GM12872 (cell line): Measurements from ENCODE around the gene MAGI1.

Experiments
- CTCF ChIP-seq: IDR thresholded peaks from 3 replicates; pipeline ENCODE4 v1.5.1; 2011; ENCODE audit warnings: low read depth, mild to moderate bottlenecking, low read length, moderate library complexity; ENCODE audit not compliant: insufficient read depth

MAGI1 gene

GRCh38 chr3:65948841-65949573 lies 89.7 kb downstream of the MAGI1 start:
- no peak for TF ChIP-seq CTCF

GRCh38 chr3:65946438-65946837 lies 92.3 kb downstream of the MAGI1 start:
- no peak for TF ChIP-seq CTCF

GRCh38 chr3:65945953-65946352 lies 92.8 kb downstream of the MAGI1 start:
- TF ChIP-seq CTCF, result no peak

- no peak for TF ChIP-seq CTCF
These were observed 93.2 kb downstream of the MAGI1 start for GRCh38 chr3:65945480-65945879.

GRCh38 chr3:65944252-65944651 lies 94.5 kb downstream of the MAGI1 start:
- no peak for TF ChIP-seq CTCF

GRCh38 chr3:65939801-65940246 lies 98.9 kb downstream of the MAGI1 start:
- TF ChIP-seq CTCF, result no peak

- TF ChIP-seq CTCF, result no peak
These were observed 99.5 kb downstream of the MAGI1 start for GRCh38 chr3:65939184-65939583.

- no peak for TF ChIP-seq CTCF
These were observed 100.0 kb downstream of the MAGI1 start for GRCh38 chr3:65938676-65939075.
